Smooth muscle cell (in vitro differentiated cells): ENCODE measurements around the gene BCO2. TPM values are rescaled to one million over a fixed set of nuclear protein-coding genes. Genes with fewer than 3 reads are reported as not detected.

Experiments used
- DNase-seq: peaks from one replicate; lab custom pipeline; 2025; ENCODE audit not compliant: unreplicated experiment; lab: John Stamatoyannopoulos, UW
- H2AFZ ChIP-seq: fragments of 200-600 bp; sonication (generic); 2 replicates; pipeline ENCODE4 v1.6.0; 2016; ENCODE audit warnings: antibody characterized with exemption, low read depth, mild to moderate bottlenecking
- H3F3A ChIP-seq: fragments of 200-600 bp; sonication (generic); 2 replicates; pipeline ENCODE4 v1.6.0; 2017; ENCODE audit warnings: antibody characterized with exemption, low read depth
- H3K27ac ChIP-seq: fragments of 200-600 bp; sonication (generic); 2 replicates; pipeline ENCODE4 v1.5.1; 2016; ENCODE audit warnings: low read depth, mild to moderate bottlenecking
- H3K27me3 ChIP-seq: fragments of 200-600 bp; sonication (generic); 2 replicates; pipeline ENCODE4 v1.6.1; 2016; ENCODE audit warnings: low read depth, mild to moderate bottlenecking
- H3K36me3 ChIP-seq: fragments of 200-600 bp; sonication (generic); 2 replicates; pipeline ENCODE4 v1.5.1; 2016; ENCODE audit warnings: low read depth
- H3K4me1 ChIP-seq: fragments of 200-600 bp; sonication (generic); 2 replicates; pipeline ENCODE4 v1.5.1; 2016; ENCODE audit warnings: low read depth
- H3K4me2 ChIP-seq: fragments of 200-600 bp; sonication (generic); 2 replicates; pipeline ENCODE4 v1.6.0; 2016; ENCODE audit warnings: mild to moderate bottlenecking
- H3K4me3 ChIP-seq: fragments of 200-600 bp; sonication (generic); 2 replicates; pipeline ENCODE4 v1.5.1; 2016; ENCODE audit warnings: mild to moderate bottlenecking
- H3K79me2 ChIP-seq: fragments of 200-600 bp; sonication (generic); 2 replicates; pipeline ENCODE4 v1.6.0; 2016; ENCODE audit warnings: low read depth, mild to moderate bottlenecking
- H3K9ac ChIP-seq: fragments of 200-600 bp; sonication (generic); 2 replicates; pipeline ENCODE4 v1.6.0; 2016; ENCODE audit warnings: low read depth
- H3K9me3 ChIP-seq: fragments of 200-600 bp; sonication (generic); replicated peaks from 2 replicates; pipeline ENCODE4 v1.5.1; 2016; ENCODE audit warnings: low read depth
- H4K20me1 ChIP-seq: fragments of 200-600 bp; sonication (generic); 2 replicates; pipeline ENCODE4 v1.6.0; 2016; ENCODE audit warnings: low read depth
- WGBS: methylation state at CpG from one replicate; pipeline ENCODE4 v1.1.7; 2016; ENCODE audit warnings: low lambda C conversion rate; 5-methylcytosine and 5-hydroxymethylcytosine counted together
- polyA plus RNA-seq: library from polyadenylated mRNA; unstranded; fragments of >200 nt; fragmentation: Nextera tagmentation; extraction: Ambion mirVana; gene quantifications from 2 replicates; pipeline ENCODE4 v1.2.1, GENCODE V29; 2016
- total RNA-seq: library from RNA; depleted of rRNA; stranded (reverse); fragments of >200 nt; gene quantifications from 2 replicates; pipeline ENCODE4 v1.2.3, GENCODE V29; 2014
- TF ChIP-seq, protein P1 (sequence below): fragments of 200-600 bp; sonication (generic); IDR thresholded peaks from 2 replicates; pipeline ENCODE4 v1.5.1; 2017; ENCODE audit warnings: borderline replicate concordance, mild to moderate bottlenecking, antibody characterized with exemption; ENCODE audit not compliant: insufficient read depth, poor library complexity, severe bottlenecking

Gene BCO2
- total and polyA plus RNA-seq, 2 experiments from 2014 or later: 0.82 to 1.8 TPM

- no peaks in the 10 kb centered on the region for H3K27me3 ChIP-seq
- 21% methylated on average over 11 of the region's 11 CpGs for WGBS
- DNase-seq: no peak
- H3K9me3 ChIP-seq: no peaks in the 10 kb centered on the region
- no peak overlapping the region for H3K9ac ChIP-seq
- H3F3A ChIP-seq: peaks cover 10% of the 10 kb centered on the region
- peak overlapping the region; percentile 67 for H3K4me2 ChIP-seq
- no peak overlapping the region for H3K4me3 ChIP-seq
- peak overlapping the region; percentile 35 for H3K27ac ChIP-seq
- peak overlapping the region; percentile 37 for H2AFZ ChIP-seq
- TF ChIP-seq, protein P1, sequence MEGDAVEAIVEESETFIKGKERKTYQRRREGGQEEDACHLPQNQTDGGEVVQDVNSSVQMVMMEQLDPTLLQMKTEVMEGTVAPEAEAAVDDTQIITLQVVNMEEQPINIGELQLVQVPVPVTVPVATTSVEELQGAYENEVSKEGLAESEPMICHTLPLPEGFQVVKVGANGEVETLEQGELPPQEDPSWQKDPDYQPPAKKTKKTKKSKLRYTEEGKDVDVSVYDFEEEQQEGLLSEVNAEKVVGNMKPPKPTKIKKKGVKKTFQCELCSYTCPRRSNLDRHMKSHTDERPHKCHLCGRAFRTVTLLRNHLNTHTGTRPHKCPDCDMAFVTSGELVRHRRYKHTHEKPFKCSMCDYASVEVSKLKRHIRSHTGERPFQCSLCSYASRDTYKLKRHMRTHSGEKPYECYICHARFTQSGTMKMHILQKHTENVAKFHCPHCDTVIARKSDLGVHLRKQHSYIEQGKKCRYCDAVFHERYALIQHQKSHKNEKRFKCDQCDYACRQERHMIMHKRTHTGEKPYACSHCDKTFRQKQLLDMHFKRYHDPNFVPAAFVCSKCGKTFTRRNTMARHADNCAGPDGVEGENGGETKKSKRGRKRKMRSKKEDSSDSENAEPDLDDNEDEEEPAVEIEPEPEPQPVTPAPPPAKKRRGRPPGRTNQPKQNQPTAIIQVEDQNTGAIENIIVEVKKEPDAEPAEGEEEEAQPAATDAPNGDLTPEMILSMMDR: no peak
- no peaks in the 10 kb centered on the region for H3K79me2 ChIP-seq
- H4K20me1 ChIP-seq: no peaks in the 10 kb centered on the region
- H3K4me1 ChIP-seq: peaks cover 4% of the 10 kb centered on the region
- no peaks in the 10 kb centered on the region for H3K36me3 ChIP-seq
Observed at GRCh38 chr11:112265659-112266409, 90.5 kb downstream of the BCO2 start.

DNA sequence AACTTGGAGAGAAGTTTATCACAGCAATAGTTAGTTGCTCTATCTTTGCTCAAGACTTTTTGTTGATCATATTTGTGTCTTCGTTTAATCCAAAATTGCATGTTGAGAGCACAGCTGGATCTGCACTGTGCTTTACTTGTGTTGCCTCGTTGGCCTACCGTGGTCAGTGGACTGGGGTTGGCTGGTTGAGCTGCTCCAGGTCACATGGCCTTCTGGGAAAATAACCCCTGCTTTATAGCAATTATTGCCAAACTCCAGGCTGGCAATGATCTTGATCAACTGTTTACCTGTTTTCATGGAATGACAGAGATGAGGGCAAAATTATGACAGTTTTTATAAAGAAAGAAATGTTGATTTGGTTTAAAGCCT, 91.1 kb downstream of the BCO2 start:
- Histone ChIP-seq H2AFZ (peak overlapping the region; percentile 37), H3K36me3 (no peaks in the 10 kb centered on the region), H3K9ac (no peak overlapping the region), H3K9me3 (no peaks in the 10 kb centered on the region), H3K27ac (peak overlapping the region; percentile 35), H3K4me2 (peak overlapping the region; percentile 67), H3K79me2 (no peaks in the 10 kb centered on the region), H4K20me1 (no peaks in the 10 kb centered on the region), H3K4me3 (no peak overlapping the region), H3K27me3 (no peaks in the 10 kb centered on the region), H3K4me1 (peaks cover 4% of the 10 kb centered on the region), H3F3A (peaks cover 10% of the 10 kb centered on the region)
- TF ChIP-seq, protein P1: no peak
- no peak for DNase-seq
- 62% methylated on average over 3 of the region's 3 CpGs for WGBS

- 43% methylated on average over 5 of the region's 5 CpGs for WGBS
- no peak overlapping the region for H3K27ac ChIP-seq
- H3K4me1 ChIP-seq: peaks cover 4% of the 10 kb centered on the region
- H3F3A ChIP-seq: peaks cover 10% of the 10 kb centered on the region
- no peak overlapping the region for H3K9ac ChIP-seq
- DNase-seq: no peak
- no peak overlapping the region for H2AFZ ChIP-seq
- H3K4me3 ChIP-seq: no peak overlapping the region
- no peaks in the 10 kb centered on the region for H3K79me2 ChIP-seq
- no peaks in the 10 kb centered on the region for H3K27me3 ChIP-seq
- TF ChIP-seq, protein P1: no peak
- no peaks in the 10 kb centered on the region for H4K20me1 ChIP-seq
- H3K9me3 ChIP-seq: no peaks in the 10 kb centered on the region
- H3K36me3 ChIP-seq: no peaks in the 10 kb centered on the region
- peak overlapping the region; percentile 15 for H3K4me2 ChIP-seq
Observed at GRCh38 chr11:112267188-112267591, 91.9 kb downstream of the BCO2 start.

DNA sequence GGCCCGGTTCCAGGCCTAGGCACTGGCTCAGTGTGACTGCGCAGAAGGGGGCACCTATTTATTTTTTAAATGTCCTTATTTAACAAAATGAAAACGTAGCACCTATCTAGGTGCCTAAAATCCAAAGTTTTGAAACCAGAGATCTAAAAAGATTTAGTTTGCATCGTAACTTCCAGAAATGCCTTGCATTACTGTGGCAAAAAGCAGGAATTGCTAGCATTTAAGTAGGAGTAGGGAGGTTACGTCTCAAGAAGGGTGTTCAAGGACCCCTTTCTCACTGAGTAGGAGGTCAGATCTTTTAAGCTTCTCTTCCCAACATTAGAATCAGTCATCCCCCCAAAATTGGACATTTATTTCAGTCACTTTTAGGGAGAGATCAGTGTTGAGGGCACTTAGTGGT, 93.1 kb downstream of the BCO2 start:
- H3K36me3 ChIP-seq: no peaks in the 10 kb centered on the region
- H3F3A ChIP-seq: peaks cover 10% of the 10 kb centered on the region
- no peak for DNase-seq
- no peaks in the 10 kb centered on the region for H3K79me2 ChIP-seq
- no peak overlapping the region for H2AFZ ChIP-seq
- no peak overlapping the region for H3K9ac ChIP-seq
- H4K20me1 ChIP-seq: no peaks in the 10 kb centered on the region
- TF ChIP-seq, protein P1: no peak
- WGBS: 59% methylated on average over 5 of the region's 5 CpGs
- no peak overlapping the region for H3K4me2 ChIP-seq
- H3K27me3 ChIP-seq: no peaks in the 10 kb centered on the region
- H3K27ac ChIP-seq: no peak overlapping the region
- H3K4me3 ChIP-seq: no peak overlapping the region
- H3K4me1 ChIP-seq: peaks cover 4% of the 10 kb centered on the region
- no peaks in the 10 kb centered on the region for H3K9me3 ChIP-seq
